WTC11 (cell line): ENCODE results near the gene AGAP6.

Experiments used
- ATF3 ChIP-seq: sonication (generic); formaldehyde crosslinking; conservative IDR thresholded peaks from 2 replicates; pipeline ENCODE4 v1.8.1; 2022; ENCODE audit warnings: mild to moderate bottlenecking, missing genetic modification reagents
- ATF6 ChIP-seq: sonication (generic); formaldehyde crosslinking; IDR thresholded peaks from 2 replicates; pipeline ENCODE4 v1.8.1; 2023; ENCODE audit warnings: mild to moderate bottlenecking, missing genetic modification reagents
- JUN ChIP-seq: sonication (generic); formaldehyde crosslinking; IDR thresholded peaks from 2 replicates; pipeline ENCODE4 v1.8.0; 2023; ENCODE audit warnings: mild to moderate bottlenecking, missing genetic modification reagents
- NFYB ChIP-seq: sonication (generic); formaldehyde crosslinking; conservative IDR thresholded peaks from 2 replicates; pipeline ENCODE4 v1.8.0; 2022; ENCODE audit warnings: low read depth, missing genetic modification reagents
- NR1H2 ChIP-seq: sonication (generic); formaldehyde crosslinking; IDR thresholded peaks from 2 replicates; pipeline ENCODE4 v1.9.0; 2021; ENCODE audit warnings: mild to moderate bottlenecking, moderate library complexity, missing genetic modification reagents
- SMAD3 ChIP-seq: sonication (generic); formaldehyde crosslinking; IDR thresholded peaks from 2 replicates; pipeline ENCODE4 v1.8.0; 2022; ENCODE audit warnings: missing genetic modification reagents, mild to moderate bottlenecking, borderline replicate concordance
- SOX15 ChIP-seq: fragments of 250-450 bp; sonication (Bioruptor Pico); IDR thresholded peaks from 2 replicates; pipeline ENCODE4 v1.9.0; 2021; ENCODE audit warnings: mild to moderate bottlenecking
- ZNF232 ChIP-seq: sonication (generic); formaldehyde crosslinking; IDR thresholded peaks from 2 replicates; pipeline ENCODE4 v1.8.0; 2022; ENCODE audit warnings: mild to moderate bottlenecking, missing genetic modification reagents
- TF ChIP-seq, protein P1 (sequence below): fragments of 200-600 bp; IDR thresholded peaks from 2 replicates; pipeline ENCODE4 v1.8.0; 2022; ENCODE audit warnings: antibody characterized with exemption
- TF ChIP-seq, protein P2 (sequence below): sonication (generic); formaldehyde crosslinking; IDR thresholded peaks from 2 replicates; pipeline ENCODE4 v1.8.1; 2022; ENCODE audit warnings: low read depth, mild to moderate bottlenecking, moderate library complexity, missing genetic modification reagents, borderline replicate concordance
- TF ChIP-seq, protein P3 (sequence below): fragments of 250-450 bp; sonication (Bioruptor Pico); IDR thresholded peaks from 2 replicates; pipeline ENCODE4 v1.9.0; 2021; ENCODE audit warnings: moderate library complexity, mild to moderate bottlenecking, inconsistent platforms, borderline replicate concordance
- TF ChIP-seq, protein P4 (sequence below): sonication (generic); formaldehyde crosslinking; IDR thresholded peaks from 2 replicates; pipeline ENCODE4 v1.8.1; 2022; ENCODE audit warnings: missing genetic modification reagents, borderline replicate concordance

- TF ChIP-seq, protein P1, sequence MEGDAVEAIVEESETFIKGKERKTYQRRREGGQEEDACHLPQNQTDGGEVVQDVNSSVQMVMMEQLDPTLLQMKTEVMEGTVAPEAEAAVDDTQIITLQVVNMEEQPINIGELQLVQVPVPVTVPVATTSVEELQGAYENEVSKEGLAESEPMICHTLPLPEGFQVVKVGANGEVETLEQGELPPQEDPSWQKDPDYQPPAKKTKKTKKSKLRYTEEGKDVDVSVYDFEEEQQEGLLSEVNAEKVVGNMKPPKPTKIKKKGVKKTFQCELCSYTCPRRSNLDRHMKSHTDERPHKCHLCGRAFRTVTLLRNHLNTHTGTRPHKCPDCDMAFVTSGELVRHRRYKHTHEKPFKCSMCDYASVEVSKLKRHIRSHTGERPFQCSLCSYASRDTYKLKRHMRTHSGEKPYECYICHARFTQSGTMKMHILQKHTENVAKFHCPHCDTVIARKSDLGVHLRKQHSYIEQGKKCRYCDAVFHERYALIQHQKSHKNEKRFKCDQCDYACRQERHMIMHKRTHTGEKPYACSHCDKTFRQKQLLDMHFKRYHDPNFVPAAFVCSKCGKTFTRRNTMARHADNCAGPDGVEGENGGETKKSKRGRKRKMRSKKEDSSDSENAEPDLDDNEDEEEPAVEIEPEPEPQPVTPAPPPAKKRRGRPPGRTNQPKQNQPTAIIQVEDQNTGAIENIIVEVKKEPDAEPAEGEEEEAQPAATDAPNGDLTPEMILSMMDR, result no peak
- TF ChIP-seq ATF3 (no peak), ZNF232 (CRISPR knock-in tag) (no peak), NFYB (no peak), SOX15 (CRISPR knock-in tag) (no peak), ATF6 (CRISPR knock-in tag) (no peak), SMAD3 (CRISPR knock-in tag) (no peak), JUN (CRISPR knock-in tag) (no peak), NR1H2 (CRISPR knock-in tag) (no peak)
- TF ChIP-seq, protein P2, sequence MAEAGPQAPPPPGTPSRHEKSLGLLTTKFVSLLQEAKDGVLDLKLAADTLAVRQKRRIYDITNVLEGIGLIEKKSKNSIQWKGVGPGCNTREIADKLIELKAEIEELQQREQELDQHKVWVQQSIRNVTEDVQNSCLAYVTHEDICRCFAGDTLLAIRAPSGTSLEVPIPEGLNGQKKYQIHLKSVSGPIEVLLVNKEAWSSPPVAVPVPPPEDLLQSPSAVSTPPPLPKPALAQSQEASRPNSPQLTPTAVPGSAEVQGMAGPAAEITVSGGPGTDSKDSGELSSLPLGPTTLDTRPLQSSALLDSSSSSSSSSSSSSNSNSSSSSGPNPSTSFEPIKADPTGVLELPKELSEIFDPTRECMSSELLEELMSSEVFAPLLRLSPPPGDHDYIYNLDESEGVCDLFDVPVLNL (CRISPR knock-in tag), result no peak
- TF ChIP-seq, protein P3, sequence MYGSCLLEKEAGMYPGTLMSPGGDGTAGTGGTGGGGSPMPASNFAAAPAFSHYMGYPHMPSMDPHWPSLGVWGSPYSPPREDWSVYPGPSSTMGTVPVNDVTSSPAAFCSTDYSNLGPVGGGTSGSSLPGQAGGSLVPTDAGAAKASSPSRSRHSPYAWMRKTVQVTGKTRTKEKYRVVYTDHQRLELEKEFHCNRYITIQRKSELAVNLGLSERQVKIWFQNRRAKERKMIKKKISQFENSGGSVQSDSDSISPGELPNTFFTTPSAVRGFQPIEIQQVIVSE (CRISPR knock-in tag), result no peak
- TF ChIP-seq, protein P4, sequence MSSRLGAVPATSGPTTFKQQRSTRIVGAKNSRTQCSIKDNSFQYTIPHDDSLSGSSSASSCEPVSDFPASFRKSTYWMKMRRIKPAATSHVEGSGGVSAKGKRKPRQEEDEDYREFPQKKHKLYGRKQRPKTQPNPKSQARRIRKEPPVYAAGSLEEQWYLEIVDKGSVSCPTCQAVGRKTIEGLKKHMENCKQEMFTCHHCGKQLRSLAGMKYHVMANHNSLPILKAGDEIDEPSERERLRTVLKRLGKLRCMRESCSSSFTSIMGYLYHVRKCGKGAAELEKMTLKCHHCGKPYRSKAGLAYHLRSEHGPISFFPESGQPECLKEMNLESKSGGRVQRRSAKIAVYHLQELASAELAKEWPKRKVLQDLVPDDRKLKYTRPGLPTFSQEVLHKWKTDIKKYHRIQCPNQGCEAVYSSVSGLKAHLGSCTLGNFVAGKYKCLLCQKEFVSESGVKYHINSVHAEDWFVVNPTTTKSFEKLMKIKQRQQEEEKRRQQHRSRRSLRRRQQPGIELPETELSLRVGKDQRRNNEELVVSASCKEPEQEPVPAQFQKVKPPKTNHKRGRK (CRISPR knock-in tag), result no peak
These were observed 39.0 kb downstream of the AGAP6 start for GRCh38 chr10:50027195-50027594.
